Brain microvascular endothelial cell (primary cell): Measurements from ENCODE around the gene ODAD4.

ENCODE experiments used
- DNase-seq: peaks from one replicate; pipeline ENCODE4 v3.0.0-alpha.2; 2020
- H3K27ac ChIP-seq: fragments of 250-450 bp; sonication (Bioruptor Pico); 2 replicates; pipeline ENCODE4 v1.5.1; 2020; ENCODE audit warnings: mild to moderate bottlenecking, moderate library complexity
- H3K27me3 ChIP-seq: fragments of 250-450 bp; sonication (Bioruptor Pico); replicated peaks from 2 replicates; pipeline ENCODE4 v1.5.1; 2020; ENCODE audit warnings: mild to moderate bottlenecking
- H3K36me3 ChIP-seq: fragments of 250-450 bp; sonication (Bioruptor Pico); replicated peaks from 2 replicates; pipeline ENCODE4 v1.5.1; 2020; ENCODE audit warnings: mild to moderate bottlenecking
- H3K4me3 ChIP-seq: 2 replicates; pipeline ENCODE4 v1.5.1; 2011; ENCODE audit warnings: low read depth, mild to moderate bottlenecking, control low read depth, low read length, moderate library complexity
- in situ Hi-C: cut with HindIII; loops from 2 replicates; pipeline ENCODE4 v1.10.0; 2017; ENCODE audit warnings: low sequenced_read_pairs, low pct_ligation_motif_present
- TF ChIP-seq, protein P1 (sequence below): IDR thresholded peaks from 2 replicates; pipeline ENCODE4 v1.5.1; 2011; ENCODE audit warnings: low read depth, mild to moderate bottlenecking, moderate library complexity, low read length, control low read depth, inconsistent platforms; ENCODE audit errors: missing control alignments

The ODAD4 gene

DNA sequence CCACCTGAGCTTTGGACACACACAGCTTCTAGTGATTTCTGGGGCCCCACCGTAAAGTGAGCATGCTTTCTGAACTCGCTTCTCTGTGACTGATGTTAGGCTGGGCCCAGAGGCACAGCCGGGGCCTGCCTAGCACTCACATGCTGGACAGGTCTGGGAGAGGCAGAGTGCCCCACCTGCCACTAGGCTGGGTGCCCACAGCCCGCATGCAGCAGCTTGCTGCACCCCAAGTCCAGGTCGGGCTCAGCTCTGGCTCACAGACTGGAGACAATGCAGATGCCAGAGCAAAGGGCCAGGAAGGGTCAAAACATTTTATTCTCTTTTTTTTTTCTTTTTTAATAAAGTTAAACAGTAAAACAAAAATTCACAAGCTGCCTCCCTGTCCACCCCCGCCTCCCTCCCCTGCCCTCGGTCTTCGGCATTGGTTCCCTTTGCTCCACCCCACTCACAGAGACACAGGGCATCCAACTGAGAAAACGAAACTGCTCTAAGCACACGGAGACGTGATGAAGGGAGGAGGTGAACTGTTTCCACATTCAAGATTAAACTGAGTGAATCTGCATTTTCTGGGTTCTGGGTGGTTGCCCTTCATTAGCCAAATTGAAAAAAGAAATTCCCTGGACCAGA, 45.8 kb downstream of the ODAD4 start:
- H3K27ac ChIP-seq: no peak overlapping the region
- no peak overlapping the region for H3K4me3 ChIP-seq
- peaks cover 89% of the 10 kb centered on the region for H3K36me3 ChIP-seq
- TF ChIP-seq, protein P1, sequence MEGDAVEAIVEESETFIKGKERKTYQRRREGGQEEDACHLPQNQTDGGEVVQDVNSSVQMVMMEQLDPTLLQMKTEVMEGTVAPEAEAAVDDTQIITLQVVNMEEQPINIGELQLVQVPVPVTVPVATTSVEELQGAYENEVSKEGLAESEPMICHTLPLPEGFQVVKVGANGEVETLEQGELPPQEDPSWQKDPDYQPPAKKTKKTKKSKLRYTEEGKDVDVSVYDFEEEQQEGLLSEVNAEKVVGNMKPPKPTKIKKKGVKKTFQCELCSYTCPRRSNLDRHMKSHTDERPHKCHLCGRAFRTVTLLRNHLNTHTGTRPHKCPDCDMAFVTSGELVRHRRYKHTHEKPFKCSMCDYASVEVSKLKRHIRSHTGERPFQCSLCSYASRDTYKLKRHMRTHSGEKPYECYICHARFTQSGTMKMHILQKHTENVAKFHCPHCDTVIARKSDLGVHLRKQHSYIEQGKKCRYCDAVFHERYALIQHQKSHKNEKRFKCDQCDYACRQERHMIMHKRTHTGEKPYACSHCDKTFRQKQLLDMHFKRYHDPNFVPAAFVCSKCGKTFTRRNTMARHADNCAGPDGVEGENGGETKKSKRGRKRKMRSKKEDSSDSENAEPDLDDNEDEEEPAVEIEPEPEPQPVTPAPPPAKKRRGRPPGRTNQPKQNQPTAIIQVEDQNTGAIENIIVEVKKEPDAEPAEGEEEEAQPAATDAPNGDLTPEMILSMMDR: no peak
- no peaks in the 10 kb centered on the region for H3K27me3 ChIP-seq
- in situ Hi-C loops: no loop called here
- no peak for DNase-seq

DNA sequence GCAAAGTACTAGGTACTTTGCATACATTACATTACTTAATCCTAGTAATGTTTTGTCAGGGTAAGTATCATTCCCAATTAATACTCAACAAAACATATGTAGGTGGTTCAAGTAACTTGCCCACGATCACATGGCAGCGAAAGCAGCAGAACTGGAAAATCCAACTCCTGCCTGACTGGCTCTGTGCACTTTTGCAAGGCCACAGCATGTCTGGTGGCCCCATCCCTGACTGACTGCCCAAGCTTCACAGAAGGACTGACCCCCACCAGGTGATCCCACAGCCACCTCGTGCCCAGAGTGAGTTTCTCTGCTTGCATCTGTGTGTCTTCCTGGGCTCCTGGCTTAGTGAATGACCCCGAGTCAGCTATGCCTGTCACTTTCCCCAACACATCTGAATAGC, 47.6 kb downstream of the ODAD4 start:
- no peak overlapping the region for H3K27ac ChIP-seq
- no peak overlapping the region for H3K4me3 ChIP-seq
- peaks cover 90% of the 10 kb centered on the region for H3K36me3 ChIP-seq
- in situ Hi-C loops: no loop called here
- DNase-seq: no peak
- no peaks in the 10 kb centered on the region for H3K27me3 ChIP-seq
- TF ChIP-seq, protein P1: no peak

GRCh38 chr17:41982026-41982760, 51.8 kb downstream of the ODAD4 start:
- in situ Hi-C loops: no loop called here
- TF ChIP-seq, protein P1: no peak

GRCh38 chr17:41984454-41984853, 54.0 kb downstream of the ODAD4 start:
- TF ChIP-seq, protein P1: no peak
- no peaks in the 10 kb centered on the region for H3K27me3 ChIP-seq
- in situ Hi-C loops: no loop called here
- peaks cover 75% of the 10 kb centered on the region for H3K36me3 ChIP-seq
- no peak overlapping the region for H3K4me3 ChIP-seq
- no peak overlapping the region for H3K27ac ChIP-seq
- no peak for DNase-seq

More at GRCh38 chr17:41982026-41982760, 51.8 kb downstream of the ODAD4 start:
- Histone ChIP-seq H3K4me3 (no peak overlapping the region), H3K27me3 (no peaks in the 10 kb centered on the region), H3K36me3 (peaks cover 72% of the 10 kb centered on the region), H3K27ac (no peak overlapping the region)
- no peak for DNase-seq

DNA sequence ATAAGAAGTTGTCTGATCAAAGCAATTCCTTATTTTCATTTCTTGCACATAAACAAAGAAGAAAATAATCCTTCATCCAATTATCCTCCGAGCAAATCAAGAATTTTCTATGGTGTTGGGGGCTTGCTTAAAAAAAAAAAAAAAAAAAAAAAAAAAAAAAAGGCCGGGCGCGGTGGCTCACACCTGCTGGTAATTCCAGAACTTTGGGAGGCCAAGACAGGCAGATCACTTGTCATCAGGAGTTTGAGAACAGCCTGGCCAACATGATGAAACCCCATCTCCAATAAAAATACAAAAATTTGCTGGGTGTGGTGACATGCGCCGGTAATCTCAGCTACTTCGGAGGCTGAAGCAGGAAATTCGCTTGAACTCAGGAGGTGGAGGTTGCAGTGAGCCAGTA, 55.5 kb downstream of the ODAD4 start:
- DNase-seq: no peak
- Histone ChIP-seq H3K36me3 (peaks cover 75% of the 10 kb centered on the region), H3K27me3 (no peaks in the 10 kb centered on the region), H3K27ac (no peak overlapping the region), H3K4me3 (no peak overlapping the region)
- in situ Hi-C loops: no loop called here
- TF ChIP-seq, protein P1: no peak
